ENCODE measurements around the gene KY.

- TF ChIP-seq CTCF (IDR thresholded peaks at IDR 0.05) (no peak), POLR2A (IDR thresholded peaks at IDR 0.05) (no peak), POLR2AphosphoS5 (IDR thresholded peaks at IDR 0.05; ENCODE audit: insufficient read depth in 1 of 2, low read depth in 1 of 2) (no peak)
Measured at GRCh38 chr3:134617608-134618477, 33.0 kb downstream of the KY start.

Data from vagina (tissue), 2 donors.